ENCODE measurements around the gene OR2T1.
"Not testable (repeated sequence)": the region's sequence is repeated elsewhere in the genome, so short reads cannot be mapped to it uniquely, and the experiment has no call there.

OR2T1 gene

GRCh38 chr1:248442500-248443277 lies 39.8 kb downstream of the OR2T1 start:
- POLR2A ChIA-PET; H3K36me3 ChIP-seq (ENCODE audit: control insufficient read depth in 2 of 2, insufficient read depth in 1 of 2, low read length in 2 of 2): not testable (repeated sequence)

GRCh38 chr1:248444603-248445002 lies 41.8 kb downstream of the OR2T1 start:
- H3K9me3 ChIP-seq (ENCODE audit: control insufficient read depth, insufficient read depth, low read depth, low read length); POLR2A ChIA-PET; CTCF ChIA-PET: not testable (repeated sequence)

More at GRCh38 chr1:248442500-248443277, 39.8 kb downstream of the OR2T1 start:
- H3K9me3 ChIP-seq (ENCODE audit: control insufficient read depth, insufficient read depth, low read depth, low read length); H3K4me3 ChIP-seq (ENCODE audit: low read depth, low read length); H3K27ac ChIP-seq (ENCODE audit: extremely low read depth, low read depth, low read length); H3K4me1 ChIP-seq (ENCODE audit: control insufficient read depth, insufficient read depth, low read length); CTCF ChIA-PET: not testable (repeated sequence)

GRCh38 chr1:248445399-248445798 lies 42.6 kb downstream of the OR2T1 start, which contains the start of gene OR2T2:
OR2T2 (plus strand) TSS chr1:248445637; CDS start chr1:248452798, 7,161 bp downstream.
- CTCF ChIA-PET; H3K4me3 ChIP-seq (ENCODE audit: low read depth, low read length); POLR2A ChIA-PET; H3K36me3 ChIP-seq (ENCODE audit: control insufficient read depth in 2 of 2, insufficient read depth in 1 of 2, low read length in 2 of 2); H3K4me1 ChIP-seq (ENCODE audit: control insufficient read depth, insufficient read depth, low read length); H3K9me3 ChIP-seq (ENCODE audit: control insufficient read depth, insufficient read depth, low read depth, low read length); H3K27ac ChIP-seq (ENCODE audit: extremely low read depth, low read depth, low read length): not testable (repeated sequence)

More at GRCh38 chr1:248444603-248445002, 41.8 kb downstream of the OR2T1 start:
- H3K4me3 ChIP-seq (ENCODE audit: low read depth, low read length); H3K4me1 ChIP-seq (ENCODE audit: control insufficient read depth, insufficient read depth, low read length); H3K36me3 ChIP-seq (ENCODE audit: control insufficient read depth in 2 of 2, insufficient read depth in 1 of 2, low read length in 2 of 2); H3K27ac ChIP-seq (ENCODE audit: extremely low read depth, low read depth, low read length): not testable (repeated sequence)

GRCh38 chr1:248448409-248449074 lies 45.7 kb downstream of the OR2T1 start:
- H3K4me1 ChIP-seq (ENCODE audit: control insufficient read depth, insufficient read depth, low read length); H3K27ac ChIP-seq (ENCODE audit: extremely low read depth, low read depth, low read length); H3K36me3 ChIP-seq (ENCODE audit: control insufficient read depth in 2 of 2, insufficient read depth in 1 of 2, low read length in 2 of 2); H3K4me3 ChIP-seq (ENCODE audit: low read depth, low read length); CTCF ChIA-PET; POLR2A ChIA-PET; H3K9me3 ChIP-seq (ENCODE audit: control insufficient read depth, insufficient read depth, low read depth, low read length): not testable (repeated sequence)

GRCh38 chr1:248449821-248450465 lies 47.1 kb downstream of the OR2T1 start:
- CTCF ChIA-PET: not testable (repeated sequence)

GRCh38 chr1:248450466-248451145 lies 47.8 kb downstream of the OR2T1 start:
- H3K4me3 ChIP-seq (ENCODE audit: low read depth, low read length); H3K27ac ChIP-seq (ENCODE audit: extremely low read depth, low read depth, low read length); H3K9me3 ChIP-seq (ENCODE audit: control insufficient read depth, insufficient read depth, low read depth, low read length); CTCF ChIA-PET; POLR2A ChIA-PET; H3K36me3 ChIP-seq (ENCODE audit: control insufficient read depth in 2 of 2, insufficient read depth in 1 of 2, low read length in 2 of 2); H3K4me1 ChIP-seq (ENCODE audit: control insufficient read depth, insufficient read depth, low read length): not testable (repeated sequence)

More at GRCh38 chr1:248449821-248450465, 47.1 kb downstream of the OR2T1 start:
- H3K36me3 ChIP-seq (ENCODE audit: control insufficient read depth in 2 of 2, insufficient read depth in 1 of 2, low read length in 2 of 2); H3K27ac ChIP-seq (ENCODE audit: extremely low read depth, low read depth, low read length); H3K4me1 ChIP-seq (ENCODE audit: control insufficient read depth, insufficient read depth, low read length); H3K9me3 ChIP-seq (ENCODE audit: control insufficient read depth, insufficient read depth, low read depth, low read length); H3K4me3 ChIP-seq (ENCODE audit: low read depth, low read length); POLR2A ChIA-PET: not testable (repeated sequence)

- H3K9me3 ChIP-seq (ENCODE audit: control insufficient read depth, insufficient read depth, low read depth, low read length); H3K4me1 ChIP-seq (ENCODE audit: control insufficient read depth, insufficient read depth, low read length); CTCF ChIA-PET; H3K27ac ChIP-seq (ENCODE audit: extremely low read depth, low read depth, low read length); H3K36me3 ChIP-seq (ENCODE audit: control insufficient read depth in 2 of 2, insufficient read depth in 1 of 2, low read length in 2 of 2); POLR2A ChIA-PET; H3K4me3 ChIP-seq (ENCODE audit: low read depth, low read length): not testable (repeated sequence)
Observed at GRCh38 chr1:248453619-248454018, 50.8 kb downstream of the OR2T1 start.

GRCh38 chr1:248455045-248455444 lies 52.2 kb downstream of the OR2T1 start:
- H3K36me3 ChIP-seq (ENCODE audit: control insufficient read depth in 2 of 2, insufficient read depth in 1 of 2, low read length in 2 of 2); H3K9me3 ChIP-seq (ENCODE audit: control insufficient read depth, insufficient read depth, low read depth, low read length); H3K27ac ChIP-seq (ENCODE audit: extremely low read depth, low read depth, low read length); H3K4me1 ChIP-seq (ENCODE audit: control insufficient read depth, insufficient read depth, low read length); POLR2A ChIA-PET; CTCF ChIA-PET; H3K4me3 ChIP-seq (ENCODE audit: low read depth, low read length): not testable (repeated sequence)

GRCh38 chr1:248456635-248457034 lies 53.8 kb downstream of the OR2T1 start:
- H3K4me3 ChIP-seq (ENCODE audit: low read depth, low read length); H3K9me3 ChIP-seq (ENCODE audit: control insufficient read depth, insufficient read depth, low read depth, low read length); H3K4me1 ChIP-seq (ENCODE audit: control insufficient read depth, insufficient read depth, low read length); H3K36me3 ChIP-seq (ENCODE audit: control insufficient read depth in 2 of 2, insufficient read depth in 1 of 2, low read length in 2 of 2); H3K27ac ChIP-seq (ENCODE audit: extremely low read depth, low read depth, low read length); CTCF ChIA-PET; POLR2A ChIA-PET: not testable (repeated sequence)

Measured in HEK293 (cell line).